HPDE6-E6E7 (cell line): ENCODE measurements around the gene COL15A1.
A peak's percentile ranks its signal among the peaks of the same experiment; 100 is the strongest.

Source experiments
- DNase-seq: peaks from one replicate; pipeline ENCODE4 v3.0.0; 2011; ENCODE audit warnings: missing footprints; ENCODE audit errors: extremely low spot score

COL15A1 gene

DNA sequence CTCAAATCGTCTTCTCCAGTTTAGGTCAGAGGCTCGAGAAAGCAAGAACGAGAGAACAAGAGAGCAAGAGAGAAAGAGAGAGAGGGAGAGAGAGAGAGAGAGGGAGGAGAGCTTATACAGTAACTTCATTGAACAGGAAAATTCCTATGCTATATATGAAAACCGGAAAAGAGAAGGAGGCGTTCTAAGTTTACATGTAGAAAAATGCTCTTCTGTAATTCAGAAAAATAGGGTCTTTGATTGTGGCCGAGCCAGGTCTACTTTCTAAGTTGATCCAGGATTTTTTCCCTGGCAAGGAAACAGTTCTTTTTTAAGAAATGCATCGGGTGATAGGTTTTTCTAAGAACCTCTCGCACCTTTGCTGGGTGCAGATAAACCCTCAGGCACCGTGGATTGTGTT lies 29.5 kb downstream of the COL15A1 start:
- no peak for DNase-seq

DNA sequence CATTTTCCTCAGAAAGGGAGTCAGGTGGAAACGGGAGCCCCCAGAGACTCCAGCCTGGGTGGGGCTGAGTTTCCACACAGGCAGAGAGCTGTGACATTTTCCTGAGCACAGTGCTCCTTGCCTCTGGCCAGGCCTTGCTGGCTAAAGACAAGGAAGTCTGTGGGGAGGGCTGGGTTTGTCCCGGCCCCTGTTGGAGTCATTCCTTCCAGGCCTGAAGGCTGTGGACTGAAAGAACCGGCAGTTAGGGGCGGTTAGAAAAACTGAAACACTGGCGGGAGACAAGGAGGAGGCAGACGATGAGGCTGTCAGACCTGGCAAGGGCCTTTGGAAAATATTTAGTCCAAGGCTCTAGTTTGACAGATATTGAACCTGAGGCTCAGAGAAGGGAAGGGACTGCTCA lies 29.9 kb downstream of the COL15A1 start:
- no peak for DNase-seq

DNA sequence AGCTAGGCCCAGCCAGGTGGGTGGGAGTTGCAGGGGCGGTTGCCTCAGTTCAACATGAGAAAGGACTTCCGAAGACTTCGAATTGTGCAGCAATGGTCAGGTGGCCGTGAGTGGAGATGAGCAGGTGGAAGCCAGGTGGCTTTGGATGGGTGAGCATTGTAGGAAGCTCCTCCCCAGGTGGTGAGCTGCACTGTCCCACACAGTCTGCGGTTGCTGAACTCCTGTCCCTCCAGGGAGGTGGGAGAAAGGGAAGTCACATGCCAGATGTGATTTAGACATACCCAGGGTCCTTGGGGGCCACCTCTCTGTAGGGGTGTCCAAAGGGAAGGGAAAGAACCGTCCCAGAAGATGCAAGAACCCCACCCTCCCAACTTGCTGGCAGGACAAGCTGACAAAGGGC lies 30.4 kb downstream of the COL15A1 start:
- DNase-seq: no peak

DNA sequence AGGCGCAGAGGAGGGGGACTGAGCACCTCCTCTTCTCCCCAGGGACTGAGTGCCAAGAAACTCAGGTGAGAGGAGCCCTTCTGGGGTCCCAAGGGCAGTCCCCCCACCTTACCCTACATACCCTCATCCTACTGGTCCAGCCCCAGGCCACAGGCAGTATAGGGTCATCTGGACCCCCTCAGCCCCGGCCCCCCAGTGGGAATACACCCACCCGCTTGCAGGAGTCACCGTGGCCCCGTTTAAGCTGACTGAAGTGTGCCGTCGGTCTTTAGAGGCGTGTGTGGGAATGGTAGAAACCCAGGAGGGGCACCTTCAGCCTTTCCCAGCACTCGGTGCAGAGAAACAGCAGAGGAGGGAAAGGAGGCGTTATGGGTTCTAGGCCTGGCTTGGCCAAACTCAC lies 30.8 kb downstream of the COL15A1 start:
- DNase-seq: no peak

DNA sequence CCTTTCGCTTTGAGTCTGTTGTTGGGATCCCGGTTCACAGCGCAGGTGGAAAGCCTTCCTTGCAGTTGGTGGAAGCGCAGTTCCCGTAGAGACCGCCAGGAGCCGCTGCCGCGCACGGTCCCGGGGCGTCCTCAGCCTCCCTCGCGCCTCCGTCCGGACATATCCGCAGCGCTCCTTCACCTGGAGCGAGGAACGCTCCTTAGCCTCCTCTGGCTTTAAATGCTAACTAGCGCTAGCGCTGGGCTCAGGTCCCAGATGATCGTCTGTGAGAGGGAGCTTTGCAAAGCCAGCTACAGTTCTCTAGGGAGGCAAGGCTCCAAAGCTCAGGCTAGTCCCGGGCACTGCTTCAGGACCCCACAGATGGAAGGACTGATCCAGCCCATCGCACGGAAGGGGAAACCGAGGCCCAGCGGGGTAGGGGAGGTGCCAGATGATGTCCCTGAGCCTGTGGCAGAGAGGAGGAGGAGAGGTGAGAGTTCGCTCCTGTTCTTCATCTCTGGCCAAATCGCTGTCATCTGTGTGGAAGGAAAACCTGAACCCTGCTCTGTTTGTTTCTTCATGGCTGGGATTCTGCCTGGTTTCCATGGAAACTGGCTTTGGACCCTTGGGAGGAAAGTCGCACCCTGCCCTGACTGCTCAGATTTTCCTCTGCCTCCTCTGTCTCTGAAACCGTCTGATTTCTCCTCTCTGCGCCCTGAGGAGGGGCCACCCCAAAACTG lies 31.4 kb downstream of the COL15A1 start:
- DNase-seq: peak; percentile 76

DNA sequence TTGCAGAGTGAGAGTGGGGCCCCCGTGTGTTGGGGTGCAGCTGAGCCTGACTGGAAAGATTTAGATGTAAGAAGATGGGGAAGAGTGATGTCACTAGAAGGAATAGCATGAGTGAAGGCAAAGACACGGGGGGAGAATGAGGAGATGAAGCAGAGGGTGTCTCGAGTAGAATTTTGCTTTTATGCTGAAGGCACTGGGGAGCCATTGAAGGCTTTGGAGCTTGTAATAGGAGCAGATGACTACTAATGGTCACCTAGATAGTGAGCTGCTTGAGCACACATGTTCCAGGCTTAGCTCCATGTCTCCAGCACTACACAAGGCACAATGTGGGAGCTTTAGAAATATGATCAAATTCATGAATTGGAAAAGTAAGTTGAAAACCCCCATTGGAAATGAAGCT lies 32.1 kb downstream of the COL15A1 start:
- DNase-seq: no peak

DNA sequence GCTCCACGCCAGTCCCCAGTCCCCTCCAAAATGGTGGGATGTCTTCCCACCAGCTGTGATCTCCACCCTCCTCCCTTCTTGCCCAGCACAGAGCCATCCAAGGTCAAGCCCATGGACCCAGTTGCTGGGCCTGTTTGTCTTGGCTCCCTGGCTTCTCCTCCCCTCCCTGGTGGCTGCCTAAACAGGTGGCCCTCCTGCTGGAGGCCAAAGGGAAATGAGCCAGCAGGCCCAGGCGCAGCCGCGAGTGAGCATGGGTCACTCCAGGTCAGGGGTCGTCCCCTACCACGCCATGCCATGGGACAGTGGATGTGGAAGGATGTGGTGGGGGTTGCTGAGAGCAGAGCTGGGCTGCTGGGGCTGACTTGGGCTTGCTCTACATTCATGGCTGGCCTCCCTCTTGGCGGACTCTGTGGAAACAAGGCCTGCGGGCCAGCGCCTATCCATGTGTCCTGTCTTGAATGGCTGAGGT lies 33.6 kb downstream of the COL15A1 start:
- DNase-seq: no peak

DNA sequence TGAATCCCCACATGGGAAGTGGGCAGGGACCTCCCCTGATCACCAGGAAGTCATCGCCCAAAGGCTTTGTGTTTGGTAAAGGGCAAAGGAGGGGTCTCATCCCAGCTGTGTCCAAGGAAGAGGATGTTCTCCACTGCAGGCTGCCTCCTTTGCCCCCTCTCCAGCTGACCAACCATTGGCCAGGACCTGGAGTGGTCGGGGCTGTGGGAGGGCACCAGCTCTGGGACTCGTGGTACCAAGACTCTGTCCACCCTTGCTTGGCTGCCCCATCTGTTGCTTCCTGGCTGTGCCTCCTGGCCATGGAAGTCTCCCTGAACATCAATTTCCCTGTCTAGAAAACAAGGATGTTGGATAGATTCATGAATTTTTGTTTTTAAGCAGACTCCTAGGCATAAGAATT lies 34.1 kb downstream of the COL15A1 start:
- DNase-seq: no peak

DNA sequence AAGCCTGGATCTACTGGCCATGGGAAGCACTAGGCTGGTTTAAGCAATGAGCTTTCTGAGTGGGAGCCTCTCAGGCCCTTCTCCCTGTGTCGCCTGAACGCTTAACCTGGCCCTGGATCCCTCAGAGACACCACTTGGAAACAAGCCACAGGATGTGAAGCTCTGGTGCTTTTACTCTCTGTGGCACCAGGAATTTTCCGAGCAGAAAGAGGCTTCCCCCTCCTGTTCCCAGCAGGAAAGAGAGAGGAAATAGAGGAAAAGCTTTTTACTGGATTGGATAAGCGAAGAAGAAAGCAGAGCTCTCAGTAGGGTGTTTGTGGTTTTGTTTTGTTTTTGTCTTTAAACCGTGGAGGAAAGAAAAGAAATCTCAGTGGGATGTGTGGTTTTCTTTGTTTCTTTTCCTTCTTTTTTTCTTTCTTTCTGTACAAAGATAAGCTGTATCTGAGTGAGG lies 34.5 kb downstream of the COL15A1 start:
- no peak for DNase-seq

DNA sequence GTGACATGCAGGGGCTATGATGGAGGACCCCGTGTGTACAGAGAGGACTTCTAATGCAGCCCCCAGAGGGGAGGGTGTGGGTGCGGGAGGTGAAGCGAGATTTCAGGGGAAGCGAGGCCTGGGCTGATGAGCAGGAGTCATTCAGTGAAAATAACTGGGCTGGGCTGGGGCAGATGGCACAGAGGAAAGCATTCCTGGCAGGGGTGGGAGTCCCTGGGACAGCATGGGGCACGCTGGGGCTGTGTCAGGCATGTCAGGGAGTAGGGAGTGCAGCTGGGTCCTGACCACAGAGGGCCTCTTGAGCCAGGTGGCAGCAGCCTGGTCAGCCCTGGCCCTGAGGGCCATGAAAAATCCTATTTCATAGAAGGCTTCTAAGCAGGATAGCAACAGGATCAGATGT lies 36.6 kb downstream of the COL15A1 start:
- no peak for DNase-seq

DNA sequence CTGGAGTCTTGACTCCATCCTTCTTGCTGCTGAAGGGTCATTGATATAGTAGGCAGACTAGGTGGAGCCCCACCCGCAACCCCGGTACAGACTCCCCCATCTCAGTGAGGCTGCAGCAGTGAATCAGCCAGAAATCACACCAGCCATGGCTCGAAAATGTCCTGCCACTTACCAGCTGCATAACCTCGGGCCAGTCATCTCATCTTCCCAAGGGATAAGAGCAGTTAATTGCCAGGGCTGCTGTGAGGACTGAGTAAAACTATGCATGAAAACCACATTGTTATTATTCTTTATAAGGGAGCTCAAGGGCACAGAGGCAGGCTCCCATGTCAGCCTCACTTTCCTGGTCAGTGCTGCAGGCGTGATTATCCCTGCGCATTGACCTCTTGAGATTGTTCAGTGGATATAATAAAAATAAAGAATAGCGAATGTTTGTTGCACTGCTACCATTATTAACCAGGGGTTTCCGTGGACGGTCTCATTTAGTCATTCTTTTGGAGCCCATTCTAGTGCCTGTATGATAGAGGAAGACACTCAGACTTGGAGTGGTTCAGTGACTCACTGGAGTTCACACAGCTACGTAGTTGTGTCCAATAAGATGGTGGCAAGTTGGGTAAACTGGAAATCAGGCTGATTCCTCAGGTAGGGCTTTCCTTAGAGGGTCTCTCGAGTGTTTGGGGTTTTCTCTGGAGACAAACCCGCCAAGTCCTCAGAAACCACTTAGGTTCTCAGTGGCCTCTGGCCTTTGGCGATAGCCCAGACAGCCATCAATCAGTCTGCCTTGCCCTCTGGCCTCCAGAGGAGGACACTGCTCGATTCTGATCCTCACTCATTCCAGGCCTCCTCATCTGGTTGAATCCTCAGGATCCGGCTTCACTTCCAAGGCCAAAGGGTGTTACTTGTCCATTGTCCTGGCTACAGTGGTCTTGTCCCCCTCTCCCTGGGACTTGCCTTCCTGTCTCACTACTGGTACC lies 39.9 kb downstream of the COL15A1 start:
- no peak for DNase-seq

DNA sequence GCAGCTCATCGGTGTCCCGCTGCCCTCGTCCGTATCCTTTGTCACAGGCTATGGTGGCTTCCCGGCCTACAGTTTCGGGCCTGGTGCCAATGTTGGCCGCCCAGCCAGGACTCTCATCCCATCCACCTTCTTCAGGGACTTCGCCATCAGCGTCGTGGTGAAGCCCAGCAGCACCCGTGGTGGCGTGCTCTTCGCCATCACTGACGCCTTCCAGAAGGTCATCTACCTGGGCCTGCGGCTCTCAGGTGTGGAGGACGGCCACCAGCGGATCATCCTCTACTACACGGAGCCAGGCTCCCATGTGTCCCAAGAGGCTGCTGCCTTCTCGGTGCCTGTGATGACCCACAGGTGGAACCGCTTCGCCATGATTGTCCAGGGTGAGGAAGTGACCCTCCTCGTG lies 41.9 kb downstream of the COL15A1 start:
- no peak for DNase-seq

DNA sequence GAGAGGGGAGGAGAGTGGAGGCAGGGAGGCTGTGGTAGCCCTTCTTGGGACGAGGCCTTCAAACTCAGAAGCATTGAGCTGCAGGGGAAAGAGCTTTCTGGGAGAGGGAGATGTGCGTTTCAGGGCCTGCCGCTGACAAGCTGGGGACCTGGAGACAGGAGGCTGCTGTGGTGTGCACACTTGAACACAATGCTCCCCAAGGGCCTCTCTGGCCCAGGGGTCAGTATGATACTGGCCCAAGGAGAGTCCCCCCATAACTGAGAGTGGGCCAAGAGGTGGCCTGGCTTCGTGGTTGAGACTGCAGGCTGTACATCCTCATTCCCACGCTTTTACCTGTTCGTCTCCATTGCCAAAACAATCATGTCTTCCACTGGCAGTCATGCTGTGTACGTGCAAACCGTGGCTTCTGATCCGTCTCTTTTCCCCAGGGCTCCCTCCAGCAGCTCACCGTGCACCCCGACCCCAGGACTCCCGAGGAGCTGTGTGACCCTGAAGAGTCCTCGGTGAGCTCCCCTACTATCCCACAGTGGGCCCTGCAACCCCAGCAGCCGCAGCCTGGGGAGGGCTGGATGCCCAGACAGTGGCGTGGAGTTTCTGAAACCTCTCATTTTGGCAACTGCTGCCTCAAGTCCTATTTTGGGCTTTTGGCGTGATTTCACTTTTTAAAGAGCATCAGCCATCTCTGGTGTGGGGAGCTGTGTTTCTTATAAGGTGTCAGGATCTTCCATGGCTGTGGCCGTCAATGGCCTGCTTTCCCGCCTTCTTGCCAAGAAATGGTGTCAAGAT lies 43.4 kb downstream of the COL15A1 start:
- no peak for DNase-seq

DNA sequence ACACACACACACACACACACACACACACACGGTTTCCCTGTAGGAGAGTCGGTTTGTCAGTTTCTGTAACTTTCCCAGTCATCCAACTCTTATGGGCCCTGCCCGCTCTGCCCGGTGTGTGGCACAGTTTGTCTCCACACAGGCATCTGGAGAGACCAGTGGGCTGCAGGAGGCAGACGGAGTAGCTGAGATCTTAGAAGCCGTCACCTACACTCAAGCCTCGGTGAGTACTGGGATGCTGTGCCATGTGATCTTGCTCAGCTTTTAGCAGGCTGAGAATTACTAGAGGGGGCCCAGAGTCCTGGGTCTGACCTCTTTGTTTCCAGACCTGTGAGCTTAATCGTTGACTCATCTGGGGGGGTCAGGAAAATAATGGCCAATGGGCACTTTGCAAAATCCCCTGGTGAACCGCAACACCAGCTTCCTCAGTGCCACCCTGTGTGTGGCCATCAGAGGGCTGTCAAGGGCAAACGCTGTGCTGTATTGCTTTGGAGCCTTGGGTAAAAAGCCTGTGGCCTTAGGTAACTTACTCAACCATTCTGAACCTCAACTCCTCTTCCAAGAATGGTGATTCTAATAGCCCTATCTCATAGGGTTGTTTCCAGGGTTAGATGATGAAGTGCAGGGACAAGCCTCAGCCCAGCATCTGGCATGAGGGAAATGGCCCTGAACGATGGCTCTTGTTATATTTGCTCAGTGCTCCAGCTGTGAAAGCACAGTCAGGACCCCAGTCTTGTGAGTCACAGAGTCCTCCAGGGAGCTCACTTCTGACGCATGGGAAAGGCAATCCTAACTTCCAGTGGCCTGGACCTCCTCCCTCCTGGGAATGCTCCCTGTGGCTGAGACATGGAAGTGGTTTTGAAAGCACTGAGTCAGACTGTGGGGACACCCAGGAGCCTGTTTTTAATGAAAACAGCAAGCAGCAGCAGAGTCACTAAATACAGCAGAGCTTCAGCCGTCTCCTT lies 45.6 kb downstream of the COL15A1 start:
- no peak for DNase-seq

DNA sequence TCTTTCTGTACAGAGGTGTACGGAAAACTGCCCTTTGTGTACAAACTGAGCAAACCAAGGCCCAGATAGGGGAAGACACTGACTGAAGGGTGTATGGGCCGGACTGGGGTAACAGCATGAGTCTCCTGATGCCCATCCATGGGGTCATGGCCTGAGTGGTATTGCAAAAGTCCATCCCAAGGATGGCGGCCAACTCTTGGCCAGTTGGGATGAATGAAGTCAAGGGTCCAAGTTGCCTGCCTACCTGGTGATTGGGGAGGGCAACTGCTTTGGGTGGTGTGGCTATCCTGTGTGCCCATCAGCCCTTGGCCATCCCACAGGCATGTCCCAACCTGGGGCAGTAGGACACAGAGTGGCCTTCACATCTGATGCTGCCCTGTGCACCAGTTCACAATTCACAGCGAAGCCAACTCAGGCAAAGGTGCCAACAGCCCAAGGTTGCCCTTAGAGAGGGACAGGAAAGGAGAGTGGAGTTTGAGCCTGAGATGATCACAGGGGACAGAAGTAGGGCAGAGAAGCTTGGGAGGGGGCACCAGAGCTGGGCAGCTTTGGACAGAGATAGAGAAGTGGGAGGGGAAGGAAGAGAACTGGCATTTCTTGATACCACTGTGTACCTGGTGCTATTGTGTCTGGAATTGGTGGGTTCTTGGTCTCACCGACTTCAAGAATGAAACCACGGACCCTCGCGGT lies 46.6 kb downstream of the COL15A1 start:
- DNase-seq: no peak

DNA sequence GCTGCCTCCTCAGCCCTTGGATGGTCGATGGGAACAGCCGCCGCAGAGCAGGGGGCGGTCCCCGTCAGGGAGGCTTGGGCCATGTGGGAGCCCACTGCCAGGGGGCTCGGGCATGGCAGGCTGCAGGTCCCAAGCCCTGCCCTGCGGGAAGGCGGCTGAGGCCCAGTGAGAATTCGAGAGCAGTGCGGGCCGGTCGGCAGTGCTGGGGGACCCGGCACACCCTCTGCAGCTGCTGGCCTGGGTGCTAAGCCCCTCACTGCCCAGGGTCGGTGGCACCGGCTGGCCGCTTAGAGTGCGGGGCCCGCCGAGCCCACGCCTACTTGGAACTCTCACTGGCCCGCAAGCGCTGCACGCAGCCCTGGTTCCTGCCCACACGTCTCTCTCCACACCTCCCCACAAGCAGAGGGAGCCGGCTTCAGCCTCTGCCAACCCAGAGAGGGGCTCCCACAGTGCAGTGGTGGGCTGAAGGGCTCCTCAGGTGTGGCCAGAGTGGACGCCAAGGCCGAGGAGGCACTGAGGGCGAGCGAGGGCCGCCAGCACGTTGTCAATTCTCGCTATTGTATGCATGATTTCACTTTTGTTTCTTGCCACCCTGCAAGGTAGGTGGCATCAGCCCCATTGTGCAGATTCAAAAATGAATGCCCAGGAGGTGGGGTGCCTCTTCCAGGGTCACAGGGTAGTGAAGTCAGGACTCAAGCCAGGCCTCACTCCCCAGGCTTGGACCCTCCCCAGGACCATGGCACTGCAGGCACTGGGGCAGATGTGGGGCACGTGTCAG lies 48.6 kb downstream of the COL15A1 start:
- no peak for DNase-seq

DNA sequence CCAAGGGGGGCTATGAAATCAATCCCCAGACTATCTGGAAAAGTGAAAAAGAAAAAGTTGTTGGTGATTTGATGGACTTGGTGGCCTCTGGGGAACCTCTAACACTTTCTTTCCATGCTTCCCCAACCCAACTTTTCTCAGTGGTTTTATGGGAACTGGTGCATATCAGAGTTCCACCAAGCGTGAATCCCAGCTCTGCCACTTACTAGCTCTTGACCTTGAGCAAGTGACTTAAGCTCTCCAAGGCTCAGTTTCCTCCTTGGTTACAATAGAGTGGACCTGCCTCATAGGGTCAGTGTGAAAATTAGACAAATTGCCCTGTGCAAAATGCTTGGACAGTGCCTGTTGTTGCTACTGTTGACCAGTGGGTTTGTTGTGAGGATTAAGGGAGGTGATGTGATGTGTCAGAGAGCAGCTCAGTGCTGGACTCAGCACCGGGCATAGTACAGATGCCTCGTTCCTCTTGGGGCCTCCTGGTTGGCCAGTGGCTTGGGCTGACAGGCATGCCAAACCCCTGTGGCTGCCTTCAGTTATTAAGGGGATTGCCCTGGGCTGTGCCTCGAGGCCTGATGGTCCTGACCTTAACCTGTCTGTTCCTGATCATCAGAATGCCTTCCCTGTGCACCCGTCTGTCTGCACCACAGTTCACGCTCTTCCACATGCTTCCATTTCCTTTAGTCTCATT lies 49.3 kb downstream of the COL15A1 start:
- no peak for DNase-seq

DNA sequence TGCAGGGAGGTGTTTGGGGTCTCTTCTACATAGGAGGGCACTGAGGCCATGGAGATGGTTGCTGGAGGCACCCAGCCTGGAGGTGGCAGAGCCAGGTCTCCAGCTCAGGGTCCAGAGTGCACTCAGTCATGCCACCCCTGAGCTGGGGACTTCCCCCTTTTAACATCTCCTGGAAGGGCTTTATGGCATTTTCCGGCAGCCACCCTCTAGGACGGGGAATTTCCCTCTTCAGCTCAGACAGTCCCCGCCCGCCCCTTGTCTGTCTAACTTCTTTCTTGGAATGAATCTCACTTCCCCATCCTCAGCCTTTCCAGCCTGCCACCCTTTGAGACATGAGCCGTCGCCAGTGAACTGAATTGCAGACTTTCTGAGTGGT lies 49.9 kb downstream of the COL15A1 start:
- no peak for DNase-seq
